ENCODE results near the gene PDCD10. TPM values are rescaled to one million over a fixed set of nuclear protein-coding genes. Genes with fewer than 3 reads are reported as not detected.

The PDCD10 gene
- total RNA-seq, 6 donors from 2014 or later = 38.8 to 115 (median 55.9) TPM

DNA sequence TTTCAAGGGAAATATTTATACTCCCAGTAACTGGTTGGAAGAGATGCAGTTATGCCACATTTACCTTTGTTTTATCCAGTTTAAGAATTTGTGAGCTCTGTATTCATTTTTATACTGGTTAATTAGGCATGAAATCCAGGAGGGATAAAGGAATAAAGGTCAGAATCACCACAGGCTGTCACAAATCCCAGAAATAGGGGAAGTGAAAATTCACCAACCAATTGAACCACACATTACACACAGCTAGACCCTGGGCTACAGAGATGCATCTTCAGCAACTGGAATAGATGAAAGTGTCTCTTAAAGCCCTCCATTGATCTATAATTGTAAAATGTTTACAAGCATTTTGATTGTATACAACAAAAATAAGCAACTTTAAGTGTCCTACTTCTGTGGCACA, 19.4 kb upstream of the PDCD10 start:
- ATAC-seq (ENCODE audit: low FRiP score in 2 of 2) (no peak), DNase-seq (no peak)
- Histone ChIP-seq H3K36me3 (no peaks in the 10 kb centered on the region), H3K4me1 (peaks cover 0 to 5% (median 0%) of the 10 kb centered on the region in 4 donors), H3K27me3 (no peaks in the 10 kb centered on the region), H3K27ac (no peak overlapping the region), H3K9me3 (no peaks in the 10 kb centered on the region), H3K4me3 (no peak overlapping the region)
- TF ChIP-seq, protein P1, sequence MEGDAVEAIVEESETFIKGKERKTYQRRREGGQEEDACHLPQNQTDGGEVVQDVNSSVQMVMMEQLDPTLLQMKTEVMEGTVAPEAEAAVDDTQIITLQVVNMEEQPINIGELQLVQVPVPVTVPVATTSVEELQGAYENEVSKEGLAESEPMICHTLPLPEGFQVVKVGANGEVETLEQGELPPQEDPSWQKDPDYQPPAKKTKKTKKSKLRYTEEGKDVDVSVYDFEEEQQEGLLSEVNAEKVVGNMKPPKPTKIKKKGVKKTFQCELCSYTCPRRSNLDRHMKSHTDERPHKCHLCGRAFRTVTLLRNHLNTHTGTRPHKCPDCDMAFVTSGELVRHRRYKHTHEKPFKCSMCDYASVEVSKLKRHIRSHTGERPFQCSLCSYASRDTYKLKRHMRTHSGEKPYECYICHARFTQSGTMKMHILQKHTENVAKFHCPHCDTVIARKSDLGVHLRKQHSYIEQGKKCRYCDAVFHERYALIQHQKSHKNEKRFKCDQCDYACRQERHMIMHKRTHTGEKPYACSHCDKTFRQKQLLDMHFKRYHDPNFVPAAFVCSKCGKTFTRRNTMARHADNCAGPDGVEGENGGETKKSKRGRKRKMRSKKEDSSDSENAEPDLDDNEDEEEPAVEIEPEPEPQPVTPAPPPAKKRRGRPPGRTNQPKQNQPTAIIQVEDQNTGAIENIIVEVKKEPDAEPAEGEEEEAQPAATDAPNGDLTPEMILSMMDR (IDR thresholded peaks at IDR 0.05) = no peak
- TF ChIP-seq POLR2A (IDR thresholded peaks at IDR 0.05) (no peak), EP300 (IDR thresholded peaks at IDR 0.05) (no peak), POLR2AphosphoS5 (IDR thresholded peaks at IDR 0.05) (no peak)

DNA sequence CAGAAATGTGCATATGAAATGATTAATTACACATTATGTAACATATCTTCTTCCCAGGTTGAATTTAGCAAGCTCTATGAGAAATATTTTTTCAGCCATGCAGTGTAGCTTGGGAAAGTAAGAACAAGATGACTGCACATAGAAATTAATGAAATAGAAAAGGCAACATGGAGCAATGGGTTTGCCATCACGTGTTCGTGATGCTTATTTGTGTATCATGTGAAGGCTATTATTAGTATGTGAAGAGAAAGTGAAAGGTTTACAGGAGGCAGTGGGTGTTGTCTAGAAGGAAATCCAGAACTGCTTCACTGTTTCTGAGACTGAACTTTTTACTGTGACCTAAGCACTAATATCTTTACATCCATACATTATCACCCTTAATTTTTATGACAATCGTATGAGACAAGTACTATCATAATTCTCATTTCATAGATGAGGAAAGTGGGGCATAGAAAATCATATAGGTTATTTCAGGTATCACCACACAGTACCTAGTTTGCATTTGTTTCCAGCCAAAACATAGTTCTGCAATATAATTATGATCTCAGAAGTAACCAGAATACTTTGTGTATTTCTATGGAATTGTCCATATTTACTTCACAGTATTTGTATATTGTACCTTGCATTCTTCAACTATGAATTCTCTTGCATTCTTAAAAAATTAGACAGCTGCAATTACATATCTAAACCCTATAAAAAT, 15.7 kb upstream of the PDCD10 start:
- Histone ChIP-seq H3K27me3 (no peaks in the 10 kb centered on the region), H3K27ac (no peak overlapping the region), H3K36me3 (no peaks in the 10 kb centered on the region), H3K4me1 (peaks cover 0 to 5% (median 0%) of the 10 kb centered on the region in 4 donors), H3K9me3 (no peaks in the 10 kb centered on the region), H3K4me3 (no peak overlapping the region)
- ATAC-seq (ENCODE audit: low FRiP score in 2 of 2) (peak in 1 of 2 donors; percentile 24), DNase-seq (no peak)
- TF ChIP-seq EP300 (IDR thresholded peaks at IDR 0.05) = peak in 1 of 4 donors; percentile 39
- TF ChIP-seq, protein P1 (IDR thresholded peaks at IDR 0.05) = no peak
- 41 to 55% methylated on average over 3 of the region's 3 CpGs for WGBS, 2 donors

DNA sequence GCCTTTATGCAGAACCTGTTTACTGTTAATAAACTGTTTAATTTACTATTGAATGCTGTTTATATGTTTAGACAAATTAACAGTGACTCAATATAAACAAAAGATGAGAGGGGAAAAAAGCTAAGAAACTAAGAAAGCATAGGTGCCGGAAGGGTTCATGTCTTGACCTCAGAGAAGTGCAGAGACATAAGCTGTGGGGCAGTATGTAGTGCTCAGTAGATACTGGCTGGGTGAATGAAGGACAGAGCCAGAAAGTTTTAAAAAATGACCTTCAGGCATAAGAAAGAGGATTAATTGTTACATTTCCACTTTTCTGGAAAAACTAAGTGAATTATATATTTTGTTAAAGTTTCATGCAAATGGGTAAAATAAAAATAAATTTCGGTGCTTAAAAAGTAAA, 15.0 kb upstream of the PDCD10 start:
- TF ChIP-seq EP300 (IDR thresholded peaks at IDR 0.05) = no peak
- TF ChIP-seq POLR2A (IDR thresholded peaks at IDR 0.05) = no peak
- TF ChIP-seq POLR2AphosphoS5 (IDR thresholded peaks at IDR 0.05) = no peak
- TF ChIP-seq, protein P1 (IDR thresholded peaks at IDR 0.05) = no peak
- H3K27me3 ChIP-seq = no peaks in the 10 kb centered on the region
- WGBS, 2 donors = 93 to 96% methylated on average over 2 of the region's 2 CpGs
- H3K4me3 ChIP-seq = no peak overlapping the region
- peaks cover 0 to 5% (median 0%) of the 10 kb centered on the region in 4 donors for H3K4me1 ChIP-seq
- ATAC-seq (ENCODE audit: low FRiP score in 2 of 2) = no peak
- DNase-seq = no peak
- no peaks in the 10 kb centered on the region for H3K36me3 ChIP-seq
- no peak overlapping the region for H3K27ac ChIP-seq
- no peaks in the 10 kb centered on the region for H3K9me3 ChIP-seq

DNA sequence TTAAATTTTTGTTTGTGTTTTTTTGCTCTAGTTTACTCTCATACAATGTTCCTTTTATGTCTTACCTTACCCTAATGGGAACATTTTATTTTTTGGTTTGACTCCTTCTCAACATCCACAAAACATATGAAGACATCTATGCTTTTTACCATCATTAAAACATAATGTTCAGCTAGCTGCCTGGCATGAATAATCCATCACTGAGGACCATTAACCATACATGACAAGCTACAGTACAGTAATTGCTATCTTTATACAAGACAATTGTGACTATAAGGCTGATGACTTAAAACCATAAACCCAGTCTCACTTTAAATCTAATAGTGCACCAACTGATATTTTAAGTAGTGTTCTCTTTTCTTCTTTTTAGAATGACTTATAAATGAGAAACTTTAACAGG, 14.5 kb upstream of the PDCD10 start:
- H3K36me3 ChIP-seq = no peaks in the 10 kb centered on the region
- no peaks in the 10 kb centered on the region for H3K27me3 ChIP-seq
- H3K27ac ChIP-seq = no peak overlapping the region
- no peaks in the 10 kb centered on the region for H3K9me3 ChIP-seq
- no peak for TF ChIP-seq POLR2AphosphoS5 (IDR thresholded peaks at IDR 0.05)
- TF ChIP-seq EP300 (IDR thresholded peaks at IDR 0.05) = no peak
- TF ChIP-seq POLR2A (IDR thresholded peaks at IDR 0.05) = no peak
- TF ChIP-seq, protein P1 (IDR thresholded peaks at IDR 0.05) = no peak
- H3K4me1 ChIP-seq = peaks cover 0 to 5% (median 0%) of the 10 kb centered on the region in 4 donors
- H3K4me3 ChIP-seq = no peak overlapping the region
- DNase-seq (no peak), ATAC-seq (ENCODE audit: low FRiP score in 2 of 2) (no peak)

DNA sequence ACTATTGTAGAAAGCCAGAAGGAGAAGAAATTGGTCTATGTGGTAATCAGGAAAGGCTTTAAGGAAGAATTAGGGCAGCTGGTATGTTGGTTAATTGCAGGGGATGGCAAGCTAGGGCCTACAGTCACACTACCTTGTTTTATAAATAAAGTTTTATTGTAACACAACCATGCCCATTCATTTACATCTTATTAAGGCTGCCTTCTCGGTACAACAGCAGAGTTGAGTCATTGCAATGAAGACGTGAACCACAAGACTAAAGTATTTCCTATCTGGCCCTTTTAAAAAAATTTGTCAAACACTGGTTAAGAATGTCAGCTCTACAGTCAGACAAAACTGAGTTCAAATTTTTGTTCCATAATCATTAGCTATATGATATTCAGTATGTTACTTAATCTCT, 9.1 kb upstream of the PDCD10 start:
- Histone ChIP-seq H3K9me3 (no peaks in the 10 kb centered on the region), H3K27me3 (no peaks in the 10 kb centered on the region), H3K36me3 (no peaks in the 10 kb centered on the region), H3K4me3 (no peak overlapping the region), H3K4me1 (no peaks in the 10 kb centered on the region), H3K27ac (no peak overlapping the region)
- ATAC-seq (ENCODE audit: low FRiP score in 2 of 2) (no peak), DNase-seq (no peak)
- 86 to 92% methylated on average over 2 of the region's 2 CpGs for WGBS, 2 donors
- TF ChIP-seq POLR2A (IDR thresholded peaks at IDR 0.05) (no peak), POLR2AphosphoS5 (IDR thresholded peaks at IDR 0.05) (no peak), EP300 (IDR thresholded peaks at IDR 0.05) (no peak)
- TF ChIP-seq, protein P1 (IDR thresholded peaks at IDR 0.05) = no peak
